Fibroblast of lung (primary cell): ENCODE data around the gene SPATA6L. TPM values are rescaled to one million over a fixed set of nuclear protein-coding genes. Genes with fewer than 3 reads are reported as not detected.
A peak's percentile ranks its signal among the peaks of the same experiment; 100 is the strongest.

Experiments
- DNase-seq, 2 donors: peaks; one replicate each; pipeline versions ENCODE4 v3.0.0 to v3.0.0-alpha.2; 2010; ENCODE audit warnings: low read depth in 2 of 2
- H2AFZ ChIP-seq: 2 replicates; pipeline ENCODE4 v1.5.1; 2012; ENCODE audit warnings: low read length, control low read depth, inconsistent platforms
- H3K27ac ChIP-seq: 2 replicates; pipeline ENCODE4 v1.5.1; 2011; ENCODE audit warnings: low read length, control low read depth; ENCODE audit not compliant: insufficient read depth
- H3K27me3 ChIP-seq: 2 replicates; pipeline ENCODE4 v1.5.1; 2011; ENCODE audit warnings: mild to moderate bottlenecking, low read length; ENCODE audit not compliant: control insufficient read depth, insufficient read depth
- H3K36me3 ChIP-seq: 2 replicates; pipeline ENCODE4 v1.5.1; 2011; ENCODE audit warnings: low read length; ENCODE audit not compliant: control insufficient read depth, insufficient read depth
- H3K4me1 ChIP-seq: 2 replicates; pipeline ENCODE4 v1.5.1; 2011; ENCODE audit warnings: low read length; ENCODE audit not compliant: control insufficient read depth, insufficient read depth; ENCODE audit errors: extremely low read depth
- H3K4me2 ChIP-seq: 2 replicates; pipeline ENCODE4 v1.5.1; 2011; ENCODE audit warnings: low read length, control low read depth; ENCODE audit not compliant: insufficient read depth; ENCODE audit errors: extremely low read depth
- H3K4me3 ChIP-seq, 4 experiments: fragments of 200-600 bp in 1 of 4; sonication (generic) in 1 of 4; replicated peaks in 1 of 4; 2 replicates each; pipeline ENCODE4 v1.5.1; 2011 to 2016; ENCODE audit warnings: low read length in 4 of 4, low read depth in 3 of 4, mild to moderate bottlenecking in 3 of 4, control low read depth in 2 of 4, inconsistent platforms in 1 of 4, mixed read lengths in 1 of 4; ENCODE audit not compliant: insufficient read depth in 1 of 4; ENCODE audit errors: control extremely low read depth in 1 of 4
- H3K79me2 ChIP-seq: 2 replicates; pipeline ENCODE4 v1.5.1; 2012; ENCODE audit warnings: mild to moderate bottlenecking, low read length, inconsistent platforms; ENCODE audit not compliant: control insufficient read depth, insufficient read depth
- H3K9ac ChIP-seq: 2 replicates; pipeline ENCODE4 v1.5.1; 2011; ENCODE audit warnings: mild to moderate bottlenecking, low read length, control low read depth; ENCODE audit not compliant: insufficient read depth
- H3K9me3 ChIP-seq: 2 replicates; pipeline ENCODE4 v1.5.1; 2012; ENCODE audit warnings: low read depth, low read length; ENCODE audit not compliant: control insufficient read depth, insufficient read depth
- H4K20me1 ChIP-seq: 2 replicates; pipeline ENCODE4 v1.5.1; 2011; ENCODE audit warnings: low read length; ENCODE audit not compliant: control insufficient read depth, insufficient read depth; ENCODE audit errors: extremely low read depth
- EZH2 ChIP-seq: IDR thresholded peaks from 2 replicates; pipeline ENCODE4 v1.5.1; 2012; ENCODE audit warnings: low read length, control low read depth, mild to moderate bottlenecking; ENCODE audit errors: missing control alignments
- polyA plus RNA-seq, 2 donors: library from polyadenylated mRNA; depleted of rRNA in 1 of 2; stranded (reverse) in 1 of 2; unstranded in 1 of 2; fragments of >200 nt; gene quantifications; 2 replicates each; pipeline ENCODE4 v1.2.1, GENCODE V29; 2011 to 2012; ENCODE audit warnings: missing spikeins in 1 of 2
- total RNA-seq: library from RNA; depleted of rRNA; stranded (reverse); fragments of >200 nt; gene quantifications from 2 replicates; pipeline ENCODE4 v1.2.1, GENCODE V29; 2014
- TF ChIP-seq, protein P1 (sequence below), 2 donors: IDR thresholded peaks in 1 of 2; conservative IDR thresholded peaks in 1 of 2; 1 replicate in 1 of 2; 2 replicates in 1 of 2; pipeline ENCODE4 v1.5.1; 2011 to 2012; ENCODE audit warnings: low read length in 2 of 2, control low read depth in 1 of 2, inconsistent platforms in 1 of 2, low read depth in 1 of 2, mild to moderate bottlenecking in 1 of 2

Gene SPATA6L
- total and polyA plus RNA-seq, 2 donors (not counting 1 experiment from before 2014, with no cell fraction given), result 0.54 to 1.2 TPM

GRCh38 chr9:4680173-4680525 is 13.9 kb upstream of the SPATA6L start:
- TF ChIP-seq EZH2, result no peak
- TF ChIP-seq, protein P1, sequence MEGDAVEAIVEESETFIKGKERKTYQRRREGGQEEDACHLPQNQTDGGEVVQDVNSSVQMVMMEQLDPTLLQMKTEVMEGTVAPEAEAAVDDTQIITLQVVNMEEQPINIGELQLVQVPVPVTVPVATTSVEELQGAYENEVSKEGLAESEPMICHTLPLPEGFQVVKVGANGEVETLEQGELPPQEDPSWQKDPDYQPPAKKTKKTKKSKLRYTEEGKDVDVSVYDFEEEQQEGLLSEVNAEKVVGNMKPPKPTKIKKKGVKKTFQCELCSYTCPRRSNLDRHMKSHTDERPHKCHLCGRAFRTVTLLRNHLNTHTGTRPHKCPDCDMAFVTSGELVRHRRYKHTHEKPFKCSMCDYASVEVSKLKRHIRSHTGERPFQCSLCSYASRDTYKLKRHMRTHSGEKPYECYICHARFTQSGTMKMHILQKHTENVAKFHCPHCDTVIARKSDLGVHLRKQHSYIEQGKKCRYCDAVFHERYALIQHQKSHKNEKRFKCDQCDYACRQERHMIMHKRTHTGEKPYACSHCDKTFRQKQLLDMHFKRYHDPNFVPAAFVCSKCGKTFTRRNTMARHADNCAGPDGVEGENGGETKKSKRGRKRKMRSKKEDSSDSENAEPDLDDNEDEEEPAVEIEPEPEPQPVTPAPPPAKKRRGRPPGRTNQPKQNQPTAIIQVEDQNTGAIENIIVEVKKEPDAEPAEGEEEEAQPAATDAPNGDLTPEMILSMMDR (conservative IDR thresholded peaks at IDR 0.05 in 1 of 2, IDR thresholded peaks at IDR 0.05 in 1 of 2; ENCODE audit: low read depth in 1 of 2, low read length in 2 of 2), result no peak
- H4K20me1 ChIP-seq, result no peaks in the 10 kb centered on the region
- peak overlapping the region; percentile 80 for H3K27ac ChIP-seq
- H3K4me1 ChIP-seq, result peaks cover 4% of the 10 kb centered on the region
- H3K9ac ChIP-seq, result peak overlapping the region; percentile 91
- peak; percentile 13 to 22 for DNase-seq
- peak overlapping the region; percentile 58 to 95 (median 87) for H3K4me3 ChIP-seq
- peaks cover 34% of the 10 kb centered on the region for H3K79me2 ChIP-seq
- H3K27me3 ChIP-seq, result no peaks in the 10 kb centered on the region
- peak overlapping the region; percentile 37 for H2AFZ ChIP-seq
- peak overlapping the region; percentile 80 for H3K4me2 ChIP-seq
- H3K36me3 ChIP-seq, result no peaks in the 10 kb centered on the region
- no peaks in the 10 kb centered on the region for H3K9me3 ChIP-seq

- no peaks in the 10 kb centered on the region for H4K20me1 ChIP-seq
- no peaks in the 10 kb centered on the region for H3K9me3 ChIP-seq
- H3K79me2 ChIP-seq, result peaks cover 32% of the 10 kb centered on the region
- H3K27ac ChIP-seq, result peak within 1 kb of the TSS; percentile 80
- peaks cover 4% of the 10 kb centered on the region for H3K4me1 ChIP-seq
- H3K9ac ChIP-seq, result peak within 1 kb of the TSS; percentile 91
- TF ChIP-seq, protein P1 (conservative IDR thresholded peaks at IDR 0.05 in 1 of 2, IDR thresholded peaks at IDR 0.05 in 1 of 2; ENCODE audit: low read depth in 1 of 2, low read length in 2 of 2), result peak; percentile 51
- no peak for TF ChIP-seq EZH2
- H3K36me3 ChIP-seq, result no peaks in the 10 kb centered on the region
- no peaks in the 10 kb centered on the region for H3K27me3 ChIP-seq
- DNase-seq, result peak; percentile 94 to 97
- peak within 1 kb of the TSS; percentile 58 to 95 (median 87) for H3K4me3 ChIP-seq
- H3K4me2 ChIP-seq, result peak within 1 kb of the TSS; percentile 80
- H2AFZ ChIP-seq, result peak within 1 kb of the TSS; percentile 37
Observed at GRCh38 chr9:4679268-4680172, 13.2 kb upstream of the SPATA6L start, which contains the start of gene CDC37L1. Gene CDC37L1, plus strand, starts transcription at chr9:4679569. Its CDS starts 199 bp downstream, at chr9:4679768.

DNA sequence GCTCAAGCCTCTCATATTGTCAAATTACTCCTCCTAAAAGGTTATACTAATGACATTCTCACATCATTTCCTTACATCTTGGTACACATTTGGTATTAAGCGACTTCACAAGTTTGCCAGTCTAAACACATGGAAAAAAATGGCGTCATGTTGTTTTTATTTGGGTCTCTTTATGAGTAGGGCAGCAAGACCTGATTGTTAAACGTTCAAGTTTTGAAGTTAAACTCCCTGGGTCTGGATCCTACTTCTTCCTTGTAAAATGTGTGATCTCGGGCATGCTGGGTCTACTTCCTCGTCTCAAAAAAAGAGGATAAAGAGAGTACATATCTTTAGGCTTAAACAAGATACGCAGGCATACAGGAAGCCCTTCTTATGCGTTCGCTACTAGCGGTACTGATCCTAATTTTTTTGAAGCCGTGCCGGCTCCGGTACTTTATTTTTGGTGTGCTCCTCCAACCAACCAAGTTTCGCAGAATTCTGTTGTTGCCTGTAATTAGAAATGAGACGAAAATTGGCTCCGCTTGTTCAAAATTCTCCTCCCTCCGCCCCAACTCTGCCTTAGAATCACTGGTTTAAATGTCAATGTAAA is 12.5 kb upstream of the SPATA6L start:
- H3K27me3 ChIP-seq, result no peaks in the 10 kb centered on the region
- peak overlapping the region; percentile 58 to 95 (median 87) for H3K4me3 ChIP-seq
- peak overlapping the region; percentile 55 for H3K4me2 ChIP-seq
- peaks cover 4% of the 10 kb centered on the region for H3K4me1 ChIP-seq
- H4K20me1 ChIP-seq, result no peaks in the 10 kb centered on the region
- H3K79me2 ChIP-seq, result peaks cover 31% of the 10 kb centered on the region
- TF ChIP-seq, protein P1 (conservative IDR thresholded peaks at IDR 0.05 in 1 of 2, IDR thresholded peaks at IDR 0.05 in 1 of 2; ENCODE audit: low read depth in 1 of 2, low read length in 2 of 2), result no peak
- no peak for TF ChIP-seq EZH2
- peak; percentile 35 to 67 for DNase-seq
- no peaks in the 10 kb centered on the region for H3K36me3 ChIP-seq
- H3K9me3 ChIP-seq, result no peaks in the 10 kb centered on the region
- peak overlapping the region; percentile 80 for H3K27ac ChIP-seq
- peak overlapping the region; percentile 68 for H3K9ac ChIP-seq
- peak overlapping the region; percentile 22 for H2AFZ ChIP-seq
